DND-41 (cell line): ENCODE data around the gene PBX4.

Experiments
- ATAC-seq: fragments of 200-7000 bp; cut with Tn5 transposase; 3 replicates; pipeline ENCODE4 v1.9.1; 2021; ENCODE audit warnings: low read depth; ENCODE audit not compliant: insufficient read depth
- DNase-seq: peaks from one replicate; pipeline ENCODE4 v3.0.0-alpha.2; 2020
- H2AFZ ChIP-seq: 2 replicates; pipeline ENCODE4 v1.6.0; 2012; ENCODE audit warnings: low read depth, low read length
- H3K27ac ChIP-seq: 2 replicates; pipeline ENCODE4 v1.5.1; 2012; ENCODE audit warnings: low read length, inconsistent platforms
- H3K27me3 ChIP-seq: fragments of 200-600 bp; sonication (generic); 2 replicates; pipeline ENCODE4 v1.6.0; 2012; ENCODE audit warnings: low read length, mild to moderate bottlenecking, inconsistent platforms; ENCODE audit not compliant: insufficient read depth, poor library complexity
- H3K36me3 ChIP-seq: 2 replicates; pipeline ENCODE4 v1.5.1; 2012; ENCODE audit warnings: low read length, inconsistent platforms; ENCODE audit not compliant: insufficient read depth
- H3K4me1 ChIP-seq: 2 replicates; pipeline ENCODE4 v1.5.1; 2012; ENCODE audit warnings: mild to moderate bottlenecking, low read length; ENCODE audit not compliant: insufficient read depth
- H3K4me2 ChIP-seq: 2 replicates; pipeline ENCODE4 v1.6.0; 2012; ENCODE audit warnings: mild to moderate bottlenecking, moderate library complexity, low read length, inconsistent platforms; ENCODE audit not compliant: insufficient read depth
- H3K4me3 ChIP-seq, 2 experiments: fragments of 200-600 bp in 1 of 2; shearing (Covaris generic) in 1 of 2; 2 replicates each; pipeline ENCODE4 v1.5.1; 2012 to 2016; ENCODE audit warnings: inconsistent platforms in 2 of 2, low read length in 2 of 2, mild to moderate bottlenecking in 2 of 2, low read depth in 1 of 2, moderate library complexity in 1 of 2
- H3K79me2 ChIP-seq: 2 replicates; pipeline ENCODE4 v1.6.0; 2012; ENCODE audit warnings: low read length, inconsistent platforms; ENCODE audit not compliant: insufficient read depth
- H3K9ac ChIP-seq: 2 replicates; pipeline ENCODE4 v1.6.0; 2012; ENCODE audit warnings: low read depth, mild to moderate bottlenecking, inconsistent platforms, low read length, moderate library complexity
- H3K9me3 ChIP-seq: 2 replicates; pipeline ENCODE4 v1.5.1; 2012; ENCODE audit warnings: low read length, moderate library complexity, mild to moderate bottlenecking, inconsistent platforms; ENCODE audit not compliant: insufficient read depth, severe bottlenecking
- H4K20me1 ChIP-seq: 2 replicates; pipeline ENCODE4 v1.6.0; 2012; ENCODE audit warnings: low read length; ENCODE audit not compliant: insufficient read depth
- EZH2 ChIP-seq: IDR thresholded peaks from 3 replicates; pipeline ENCODE4 v1.6.1; 2012; ENCODE audit warnings: borderline replicate concordance, low read depth, mild to moderate bottlenecking, moderate library complexity, low read length, inconsistent platforms; ENCODE audit not compliant: severe bottlenecking
- TF ChIP-seq, protein P1 (sequence below): IDR thresholded peaks from 2 replicates; pipeline ENCODE4 v1.5.1; 2012; ENCODE audit warnings: borderline replicate concordance, low read length, moderate library complexity, mild to moderate bottlenecking; ENCODE audit not compliant: poor library complexity, severe bottlenecking; ENCODE audit errors: extremely low read depth

Gene PBX4

DNA sequence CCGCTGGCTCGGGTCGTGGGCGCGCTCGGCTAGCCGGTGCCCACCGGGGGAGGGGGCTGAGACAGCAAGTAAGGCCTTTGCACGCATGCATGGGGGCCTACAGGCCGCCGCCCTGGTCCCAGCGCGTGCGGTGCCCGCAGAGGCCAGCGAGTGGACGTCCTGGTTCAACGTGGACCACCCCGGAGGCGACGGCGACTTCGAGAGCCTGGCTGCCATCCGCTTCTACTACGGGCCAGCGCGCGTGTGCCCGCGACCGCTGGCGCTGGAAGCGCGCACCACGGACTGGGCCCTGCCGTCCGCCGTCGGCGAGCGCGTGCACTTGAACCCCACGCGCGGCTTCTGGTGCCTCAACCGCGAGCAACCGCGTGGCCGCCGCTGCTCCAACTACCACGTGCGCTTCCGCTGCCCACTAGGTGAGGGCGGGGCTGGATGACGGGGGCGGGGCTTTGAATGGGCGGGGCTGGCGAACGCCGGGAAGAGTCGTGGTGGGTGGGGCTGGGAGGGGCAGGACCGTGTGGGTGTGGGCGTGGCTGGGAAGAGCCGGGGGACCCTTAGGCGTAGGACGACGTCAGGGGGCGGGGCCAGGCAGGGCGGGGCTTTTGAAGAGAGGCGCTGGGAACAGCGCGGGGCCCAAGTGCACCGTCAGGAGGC lies 78.3 kb downstream of the PBX4 start:
- no peak for DNase-seq
- no peaks in the 10 kb centered on the region for H3K36me3 ChIP-seq
- no peaks in the 10 kb centered on the region for H3K79me2 ChIP-seq
- no peak overlapping the region for H3K27ac ChIP-seq
- TF ChIP-seq, protein P1, sequence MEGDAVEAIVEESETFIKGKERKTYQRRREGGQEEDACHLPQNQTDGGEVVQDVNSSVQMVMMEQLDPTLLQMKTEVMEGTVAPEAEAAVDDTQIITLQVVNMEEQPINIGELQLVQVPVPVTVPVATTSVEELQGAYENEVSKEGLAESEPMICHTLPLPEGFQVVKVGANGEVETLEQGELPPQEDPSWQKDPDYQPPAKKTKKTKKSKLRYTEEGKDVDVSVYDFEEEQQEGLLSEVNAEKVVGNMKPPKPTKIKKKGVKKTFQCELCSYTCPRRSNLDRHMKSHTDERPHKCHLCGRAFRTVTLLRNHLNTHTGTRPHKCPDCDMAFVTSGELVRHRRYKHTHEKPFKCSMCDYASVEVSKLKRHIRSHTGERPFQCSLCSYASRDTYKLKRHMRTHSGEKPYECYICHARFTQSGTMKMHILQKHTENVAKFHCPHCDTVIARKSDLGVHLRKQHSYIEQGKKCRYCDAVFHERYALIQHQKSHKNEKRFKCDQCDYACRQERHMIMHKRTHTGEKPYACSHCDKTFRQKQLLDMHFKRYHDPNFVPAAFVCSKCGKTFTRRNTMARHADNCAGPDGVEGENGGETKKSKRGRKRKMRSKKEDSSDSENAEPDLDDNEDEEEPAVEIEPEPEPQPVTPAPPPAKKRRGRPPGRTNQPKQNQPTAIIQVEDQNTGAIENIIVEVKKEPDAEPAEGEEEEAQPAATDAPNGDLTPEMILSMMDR = no peak
- no peak for TF ChIP-seq EZH2
- no peak overlapping the region for H3K4me2 ChIP-seq
- H3K4me1 ChIP-seq = no peaks in the 10 kb centered on the region
- no peak overlapping the region for H3K4me3 ChIP-seq
- H3K9me3 ChIP-seq = no peaks in the 10 kb centered on the region
- no peak overlapping the region for H2AFZ ChIP-seq
- no peak for ATAC-seq
- H4K20me1 ChIP-seq = no peaks in the 10 kb centered on the region
- no peaks in the 10 kb centered on the region for H3K27me3 ChIP-seq
- no peak overlapping the region for H3K9ac ChIP-seq

- no peak for TF ChIP-seq EZH2
- TF ChIP-seq, protein P1 = no peak
- no peak for ATAC-seq
These were observed 78.8 kb downstream of the PBX4 start for GRCh38 chr19:19539698-19540063.

GRCh38 chr19:19538785-19539166 lies 79.7 kb downstream of the PBX4 start:
- Histone ChIP-seq H3K4me2 (no peak overlapping the region), H3K36me3 (no peaks in the 10 kb centered on the region), H3K4me3 (no peak overlapping the region), H3K79me2 (no peaks in the 10 kb centered on the region), H3K27me3 (no peaks in the 10 kb centered on the region), H2AFZ (no peak overlapping the region), H3K9ac (no peak overlapping the region), H3K4me1 (no peaks in the 10 kb centered on the region), H3K27ac (no peak overlapping the region), H4K20me1 (no peaks in the 10 kb centered on the region), H3K9me3 (no peaks in the 10 kb centered on the region)
- no peak for TF ChIP-seq EZH2
- TF ChIP-seq, protein P1 = no peak
- no peak for ATAC-seq
- no peak for DNase-seq

More at GRCh38 chr19:19539698-19540063, 78.8 kb downstream of the PBX4 start:
- Histone ChIP-seq H3K4me1 (no peaks in the 10 kb centered on the region), H3K4me2 (no peak overlapping the region), H3K27me3 (no peaks in the 10 kb centered on the region), H3K4me3 (no peak overlapping the region), H3K9ac (no peak overlapping the region), H3K9me3 (no peaks in the 10 kb centered on the region), H3K79me2 (no peaks in the 10 kb centered on the region), H2AFZ (no peak overlapping the region), H3K27ac (no peak overlapping the region), H3K36me3 (no peaks in the 10 kb centered on the region), H4K20me1 (no peaks in the 10 kb centered on the region)
- DNase-seq = no peak
